Measurements from ENCODE around the gene FRK.

The FRK gene

GRCh38 chr6:115885636-115886366 is 174.9 kb downstream of the FRK start:
- no peak for DNase-seq

- DNase-seq = no peak
Observed at GRCh38 chr6:115882771-115883170, 177.9 kb downstream of the FRK start.

GRCh38 chr6:115882174-115882573 is 178.5 kb downstream of the FRK start:
- no peak for DNase-seq
